ENCODE results near the gene RPL41.

RPL41 gene

DNA sequence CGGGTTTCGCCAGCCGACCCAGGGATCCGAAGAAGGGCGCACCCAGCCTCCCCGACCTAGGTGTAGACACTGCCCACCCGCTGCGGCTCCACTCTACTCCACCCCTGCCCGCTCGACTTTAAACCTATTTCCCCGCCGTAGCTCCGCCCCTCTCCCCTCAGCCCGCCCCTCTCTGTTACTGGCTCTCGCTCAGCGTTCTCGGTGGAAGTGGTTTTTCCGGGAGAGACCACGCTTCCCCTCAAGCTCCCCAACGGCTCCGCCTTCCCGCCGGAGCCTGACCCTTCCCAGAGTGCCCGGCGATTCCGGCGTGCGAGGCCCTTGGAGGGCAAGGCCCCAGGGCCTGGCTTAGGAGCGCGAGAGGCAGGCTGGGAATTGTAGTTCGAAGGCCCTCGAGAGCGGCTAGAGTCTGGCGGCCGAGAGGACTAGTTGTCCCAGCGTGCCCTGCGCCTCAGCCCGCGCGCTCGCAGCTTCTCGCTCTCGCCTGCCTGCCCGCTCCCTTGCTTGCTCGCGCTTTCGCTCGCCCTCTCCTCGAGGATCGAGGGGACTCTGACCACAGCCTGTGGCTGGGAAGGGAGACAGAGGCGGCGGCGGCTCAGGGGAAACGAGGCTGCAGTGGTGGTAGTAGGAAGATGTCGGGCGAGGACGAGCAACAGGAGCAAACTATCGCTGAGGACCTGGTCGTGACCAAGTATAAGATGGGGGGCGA, 12.2 kb upstream of the RPL41 start, which contains the start of gene PA2G4:
Gene PA2G4, plus strand, starts transcription at position 451 of the 706 bp plus-strand sequence. Its CDS starts 179 bp downstream, at position 630.
- TF ChIP-seq EZH2phosphoT487 (IDR thresholded peaks at IDR 0.05; ENCODE audit: low read length) (no peak), EZH2 (optimal IDR thresholded peaks at IDR 0.05; ENCODE audit: low read depth, low read length) (no peak)
- TF ChIP-seq, protein P1, sequence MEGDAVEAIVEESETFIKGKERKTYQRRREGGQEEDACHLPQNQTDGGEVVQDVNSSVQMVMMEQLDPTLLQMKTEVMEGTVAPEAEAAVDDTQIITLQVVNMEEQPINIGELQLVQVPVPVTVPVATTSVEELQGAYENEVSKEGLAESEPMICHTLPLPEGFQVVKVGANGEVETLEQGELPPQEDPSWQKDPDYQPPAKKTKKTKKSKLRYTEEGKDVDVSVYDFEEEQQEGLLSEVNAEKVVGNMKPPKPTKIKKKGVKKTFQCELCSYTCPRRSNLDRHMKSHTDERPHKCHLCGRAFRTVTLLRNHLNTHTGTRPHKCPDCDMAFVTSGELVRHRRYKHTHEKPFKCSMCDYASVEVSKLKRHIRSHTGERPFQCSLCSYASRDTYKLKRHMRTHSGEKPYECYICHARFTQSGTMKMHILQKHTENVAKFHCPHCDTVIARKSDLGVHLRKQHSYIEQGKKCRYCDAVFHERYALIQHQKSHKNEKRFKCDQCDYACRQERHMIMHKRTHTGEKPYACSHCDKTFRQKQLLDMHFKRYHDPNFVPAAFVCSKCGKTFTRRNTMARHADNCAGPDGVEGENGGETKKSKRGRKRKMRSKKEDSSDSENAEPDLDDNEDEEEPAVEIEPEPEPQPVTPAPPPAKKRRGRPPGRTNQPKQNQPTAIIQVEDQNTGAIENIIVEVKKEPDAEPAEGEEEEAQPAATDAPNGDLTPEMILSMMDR (IDR thresholded peaks at IDR 0.05; ENCODE audit: low read length) = no peak
- Histone ChIP-seq H3K9me3 (replicated peaks; ENCODE audit: insufficient read depth, low read length) (no peaks in the 10 kb centered on the region), H3K36me3 (replicated peaks; ENCODE audit: insufficient read depth, low read length) (peaks cover 15% of the 10 kb centered on the region), H3K79me2 (ENCODE audit: low read length) (peaks cover 42% of the 10 kb centered on the region), H3K27me3 (replicated peaks; ENCODE audit: insufficient read depth, low read length) (no peaks in the 10 kb centered on the region), H3K9me2 (replicated peaks; ENCODE audit: insufficient read depth, low read length) (no peaks in the 10 kb centered on the region), H2AFZ (ENCODE audit: low read length) (peak within 1 kb of the TSS; percentile 80), H3F3A (ENCODE audit: insufficient read depth, low read length) (0 out of 2 replicates have a peak, but pooled peaks cover 5% of the 10 kb centered on the region), H3K4me3 (ENCODE audit: low read length) (peak within 1 kb of the TSS; percentile 78), H3K4me1 (ENCODE audit: low read length) (peaks cover 7% of the 10 kb centered on the region), H3K27ac (ENCODE audit: low read length) (peak within 1 kb of the TSS; percentile 38; the same call in 1 of the 2 replicates), H3K4me2 (ENCODE audit: low read depth, low read length) (peak within 1 kb of the TSS; percentile 89), H3K9ac (ENCODE audit: low read length) (peak within 1 kb of the TSS; percentile 83), H4K20me1 (ENCODE audit: insufficient read depth, low read length) (peaks cover 6% of the 10 kb centered on the region; the same call in 1 of the 2 replicates)
- DNase-seq = peak; percentile 99

DNA sequence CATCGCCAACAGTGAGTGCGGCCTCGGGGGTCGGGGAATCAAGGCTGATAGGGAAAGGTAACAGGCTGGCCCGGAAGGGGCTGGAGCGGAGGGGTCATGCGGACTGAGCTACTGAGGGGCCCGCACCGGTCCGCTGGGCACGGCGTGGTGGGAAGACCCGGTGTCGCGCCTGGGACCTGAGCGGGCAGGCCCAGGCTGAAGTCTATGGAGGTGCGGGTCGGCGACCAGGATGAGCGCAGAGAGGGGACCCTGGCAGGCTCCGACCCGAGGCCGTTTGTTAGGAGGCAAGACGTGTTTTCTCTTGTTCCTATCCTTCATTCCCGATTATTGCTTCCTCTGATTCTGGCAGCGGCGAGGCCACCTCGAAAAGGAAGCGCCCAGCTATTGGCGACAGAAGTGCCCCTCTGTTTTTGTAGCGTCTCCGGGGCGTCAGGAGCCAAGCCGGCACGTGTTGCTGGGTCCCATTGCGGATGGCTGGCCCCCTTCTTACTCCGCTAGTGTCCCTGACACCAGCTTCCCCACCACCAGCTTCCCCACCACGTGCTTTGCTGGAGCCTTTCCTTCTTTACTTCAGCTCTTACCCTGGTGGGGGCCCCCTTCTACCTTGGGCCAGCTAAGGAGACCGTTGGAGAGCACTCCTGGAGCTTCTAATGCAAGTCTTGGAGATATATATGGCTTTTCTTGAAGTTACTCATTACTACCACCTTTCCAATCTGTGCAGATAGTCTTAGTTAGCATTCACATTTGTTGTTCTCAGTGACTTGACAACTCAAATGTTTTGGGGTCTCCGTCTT, 11.4 kb upstream of the RPL41 start:
- peak; percentile 19 for DNase-seq
- Histone ChIP-seq H3K36me3 (replicated peaks; ENCODE audit: insufficient read depth, low read length) (peaks cover 18% of the 10 kb centered on the region), H3K27ac (ENCODE audit: low read length) (peak overlapping the region; percentile 38; the same call in 1 of the 2 replicates), H2AFZ (ENCODE audit: low read length) (peak overlapping the region; percentile 31), H4K20me1 (ENCODE audit: insufficient read depth, low read length) (peaks cover 6% of the 10 kb centered on the region; the same call in 1 of the 2 replicates), H3F3A (ENCODE audit: insufficient read depth, low read length) (peaks cover 5% of the 10 kb centered on the region; the same call in 1 of the 2 replicates), H3K4me2 (ENCODE audit: low read depth, low read length) (peak overlapping the region; percentile 89), H3K9me3 (replicated peaks; ENCODE audit: insufficient read depth, low read length) (no peaks in the 10 kb centered on the region), H3K9me2 (replicated peaks; ENCODE audit: insufficient read depth, low read length) (no peaks in the 10 kb centered on the region), H3K79me2 (ENCODE audit: low read length) (peaks cover 42% of the 10 kb centered on the region), H3K9ac (ENCODE audit: low read length) (peak overlapping the region; percentile 83), H3K4me3 (ENCODE audit: low read length) (peak overlapping the region; percentile 78), H3K27me3 (replicated peaks; ENCODE audit: insufficient read depth, low read length) (no peaks in the 10 kb centered on the region), H3K4me1 (ENCODE audit: low read length) (peaks cover 7% of the 10 kb centered on the region)
- TF ChIP-seq, protein P1 (IDR thresholded peaks at IDR 0.05; ENCODE audit: low read length) = 0 out of 2 replicates have a peak, but pooled peaks have one; percentile 10
- no peak for TF ChIP-seq EZH2phosphoT487 (IDR thresholded peaks at IDR 0.05; ENCODE audit: low read length)

DNA sequence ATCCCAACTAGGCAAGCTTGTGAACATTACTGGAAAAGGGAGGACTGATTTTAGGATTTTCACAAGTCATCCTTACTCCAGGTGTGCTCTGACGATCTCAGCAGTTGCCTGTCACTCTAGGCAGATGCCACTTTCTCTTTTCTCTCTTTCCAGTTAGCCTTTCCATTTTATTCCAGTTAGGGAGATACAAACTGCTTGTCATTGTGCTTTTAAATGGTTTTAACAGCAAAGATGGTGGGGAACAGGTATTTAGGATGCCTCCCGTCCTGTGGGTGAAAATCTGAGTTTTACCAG, 10.9 kb upstream of the RPL41 start:
- Histone ChIP-seq H3K4me3 (ENCODE audit: low read length) (peak overlapping the region; percentile 78), H3K79me2 (ENCODE audit: low read length) (peaks cover 42% of the 10 kb centered on the region), H3K27ac (ENCODE audit: low read length) (peak overlapping the region; percentile 38; the same call in 1 of the 2 replicates), H3K4me2 (ENCODE audit: low read depth, low read length) (peak overlapping the region; percentile 89), H2AFZ (ENCODE audit: low read length) (no peak overlapping the region), H3K27me3 (replicated peaks; ENCODE audit: insufficient read depth, low read length) (no peaks in the 10 kb centered on the region), H3K36me3 (replicated peaks; ENCODE audit: insufficient read depth, low read length) (peaks cover 20% of the 10 kb centered on the region), H3K9me2 (replicated peaks; ENCODE audit: insufficient read depth, low read length) (no peaks in the 10 kb centered on the region), H3K9me3 (replicated peaks; ENCODE audit: insufficient read depth, low read length) (no peaks in the 10 kb centered on the region), H3K4me1 (ENCODE audit: low read length) (peaks cover 7% of the 10 kb centered on the region), H4K20me1 (ENCODE audit: insufficient read depth, low read length) (peaks cover 6% of the 10 kb centered on the region; the same call in 1 of the 2 replicates), H3F3A (ENCODE audit: insufficient read depth, low read length) (peaks cover 5% of the 10 kb centered on the region; the same call in 1 of the 2 replicates), H3K9ac (ENCODE audit: low read length) (peak overlapping the region; percentile 83)
- DNase-seq = no peak
- TF ChIP-seq EZH2phosphoT487 (IDR thresholded peaks at IDR 0.05; ENCODE audit: low read length) (no peak), EZH2 (optimal IDR thresholded peaks at IDR 0.05; ENCODE audit: low read depth, low read length) (no peak)
- TF ChIP-seq, protein P1 (IDR thresholded peaks at IDR 0.05; ENCODE audit: low read length) = no peak
